HG03520 (cell line): Measurements from ENCODE around the gene HMOX1.

Experiments used
- ATAC-seq: cut with Tn5 transposase; IDR thresholded peaks from one replicate; pipeline ENCODE4 v1.9.1; 2021; ENCODE audit warnings: mild to moderate bottlenecking, moderate library complexity; ENCODE audit not compliant: unreplicated experiment

Gene HMOX1

GRCh38 chr22:35400501-35400790 lies 19.6 kb downstream of the HMOX1 start:
- no peak for ATAC-seq

GRCh38 chr22:35401863-35402262 lies 21.0 kb downstream of the HMOX1 start:
- no peak for ATAC-seq

GRCh38 chr22:35403356-35403755 lies 22.5 kb downstream of the HMOX1 start:
- ATAC-seq = no peak

- no peak for ATAC-seq
These were observed 23.3 kb downstream of the HMOX1 start for GRCh38 chr22:35404176-35404575.

GRCh38 chr22:35406443-35406842 lies 25.5 kb downstream of the HMOX1 start:
- ATAC-seq = no peak

- ATAC-seq = no peak
These were observed 26.5 kb downstream of the HMOX1 start for GRCh38 chr22:35407362-35407761.

- peak; percentile 54 for ATAC-seq
These were observed 29.1 kb downstream of the HMOX1 start for GRCh38 chr22:35409783-35410662.

GRCh38 chr22:35410663-35411034 lies 29.8 kb downstream of the HMOX1 start:
- ATAC-seq = peak; percentile 5

GRCh38 chr22:35411102-35411501 lies 30.2 kb downstream of the HMOX1 start:
- no peak for ATAC-seq

GRCh38 chr22:35413624-35414023 lies 32.7 kb downstream of the HMOX1 start:
- no peak for ATAC-seq

GRCh38 chr22:35417606-35418005 lies 36.7 kb downstream of the HMOX1 start:
- no peak for ATAC-seq

- ATAC-seq = no peak
These were observed 37.2 kb downstream of the HMOX1 start for GRCh38 chr22:35418088-35418487.

GRCh38 chr22:35418731-35419130 lies 37.8 kb downstream of the HMOX1 start:
- ATAC-seq = no peak

- ATAC-seq = no peak
These were observed 38.9 kb downstream of the HMOX1 start for GRCh38 chr22:35419756-35420155.

GRCh38 chr22:35421121-35421520 lies 40.2 kb downstream of the HMOX1 start:
- ATAC-seq = no peak

- no peak for ATAC-seq
These were observed 41.2 kb downstream of the HMOX1 start for GRCh38 chr22:35422145-35422544.

GRCh38 chr22:35422936-35423335 lies 42.0 kb downstream of the HMOX1 start:
- ATAC-seq = no peak

GRCh38 chr22:35424081-35424480 lies 43.2 kb downstream of the HMOX1 start:
- no peak for ATAC-seq

GRCh38 chr22:35424761-35425160 lies 43.9 kb downstream of the HMOX1 start:
- ATAC-seq = no peak

GRCh38 chr22:35425546-35425945 lies 44.6 kb downstream of the HMOX1 start:
- no peak for ATAC-seq

- no peak for ATAC-seq
These were observed 45.3 kb downstream of the HMOX1 start for GRCh38 chr22:35425971-35426800.

- no peak for ATAC-seq
These were observed 45.9 kb downstream of the HMOX1 start for GRCh38 chr22:35426801-35427140.
